Breast epithelium (tissue), 3 donors: ENCODE results near the gene PCNA.

ENCODE experiments used
- POLR2A ChIP-seq: fragments of 450-650 bp; IDR thresholded peaks from one replicate; pipeline ENCODE4 v1.6.1; 2016; ENCODE audit warnings: antibody characterized with exemption, mild to moderate bottlenecking, moderate library complexity
- POLR2AphosphoS5 ChIP-seq, 3 donors: sonication (generic); formaldehyde crosslinking; IDR thresholded peaks; one replicate each; pipeline ENCODE4 v1.6.1; 2017; ENCODE audit warnings: antibody characterized with exemption in 3 of 3
- TF ChIP-seq, protein P1 (sequence below), 3 donors: fragments of 450-650 bp; IDR thresholded peaks; one replicate each; pipeline ENCODE4 v1.5.1; 2016 to 2017; ENCODE audit warnings: antibody characterized with exemption in 3 of 3, mild to moderate bottlenecking in 3 of 3, moderate library complexity in 3 of 3

GRCh38 chr20:5168651-5169396, 49.1 kb upstream of the PCNA start:
- TF ChIP-seq POLR2A (no peak), POLR2AphosphoS5 (IDR thresholded peaks at IDR 0.05) (no peak)
- TF ChIP-seq, protein P1, sequence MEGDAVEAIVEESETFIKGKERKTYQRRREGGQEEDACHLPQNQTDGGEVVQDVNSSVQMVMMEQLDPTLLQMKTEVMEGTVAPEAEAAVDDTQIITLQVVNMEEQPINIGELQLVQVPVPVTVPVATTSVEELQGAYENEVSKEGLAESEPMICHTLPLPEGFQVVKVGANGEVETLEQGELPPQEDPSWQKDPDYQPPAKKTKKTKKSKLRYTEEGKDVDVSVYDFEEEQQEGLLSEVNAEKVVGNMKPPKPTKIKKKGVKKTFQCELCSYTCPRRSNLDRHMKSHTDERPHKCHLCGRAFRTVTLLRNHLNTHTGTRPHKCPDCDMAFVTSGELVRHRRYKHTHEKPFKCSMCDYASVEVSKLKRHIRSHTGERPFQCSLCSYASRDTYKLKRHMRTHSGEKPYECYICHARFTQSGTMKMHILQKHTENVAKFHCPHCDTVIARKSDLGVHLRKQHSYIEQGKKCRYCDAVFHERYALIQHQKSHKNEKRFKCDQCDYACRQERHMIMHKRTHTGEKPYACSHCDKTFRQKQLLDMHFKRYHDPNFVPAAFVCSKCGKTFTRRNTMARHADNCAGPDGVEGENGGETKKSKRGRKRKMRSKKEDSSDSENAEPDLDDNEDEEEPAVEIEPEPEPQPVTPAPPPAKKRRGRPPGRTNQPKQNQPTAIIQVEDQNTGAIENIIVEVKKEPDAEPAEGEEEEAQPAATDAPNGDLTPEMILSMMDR (IDR thresholded peaks at IDR 0.05): no peak
